Adipose tissue (tissue), 3 donors: ENCODE results near the gene TXNRD1. TPM values are rescaled to one million over a fixed set of nuclear protein-coding genes. Genes with fewer than 3 reads are reported as not detected.
"Not testable (repeated sequence)": the region's sequence is repeated elsewhere in the genome, so short reads cannot be mapped to it uniquely, and the experiment has no call there.

ENCODE experiments used
- H3K27ac ChIP-seq: one replicate; pipeline ENCODE4 v1.5.1; 2013; ENCODE audit warnings: low read depth, low read length
- WGBS, 3 donors: extraction: QIAGEN DNeasy Blood & Tissue Kit; methylation state at CpG; one replicate each; pipeline ENCODE4 v1.1.7; 2013; 5-methylcytosine and 5-hydroxymethylcytosine counted together
- polyA plus RNA-seq, 3 donors: library from polyadenylated mRNA; stranded (reverse); fragments of 200-250 nt; gene quantifications; one replicate each; pipeline ENCODE4 v1.2.3, GENCODE V29; 2013
- donor health status: healthy with polysubstance abuse.
- donor health status: Bipolar disorder and iron deficiency.
- donor health status: healthy.

Gene TXNRD1
- polyA plus RNA-seq, 3 donors, result 12.7 to 72.1 (median 44.7) TPM

- 80 to 98% (median 97%) methylated on average over 18 of the region's 18 CpGs for WGBS, 3 donors
- H3K27ac ChIP-seq, result no peak overlapping the region
These were observed 28.0 kb upstream of the TXNRD1 start for GRCh38 chr12:104187446-104188155.

GRCh38 chr12:104188534-104188933, 27.0 kb upstream of the TXNRD1 start:
- H3K27ac ChIP-seq, result no peak overlapping the region
- WGBS, 3 donors, result 96 to 98% (median 98%) methylated on average over 3 of the region's 3 CpGs

GRCh38 chr12:104189915-104190555, 25.5 kb upstream of the TXNRD1 start:
- WGBS, 3 donors, result 89 to 96% (median 93%) methylated on average over 2 of the region's 2 CpGs
- H3K27ac ChIP-seq, result no peak overlapping the region

- WGBS, 3 donors, result 97 to 99% (median 97%) methylated on average over 3 of the region's 3 CpGs
- no peak overlapping the region for H3K27ac ChIP-seq
These were observed 24.9 kb upstream of the TXNRD1 start for GRCh38 chr12:104190641-104191176.

- WGBS, 3 donors, result 58 to 79% (median 58%) methylated on average over 2 of the region's 2 CpGs
These were observed 18.3 kb upstream of the TXNRD1 start for GRCh38 chr12:104197264-104197663.

GRCh38 chr12:104199964-104200363, 15.6 kb upstream of the TXNRD1 start:
- H3K27ac ChIP-seq, result no peak overlapping the region
- 65 to 84% (median 82%) methylated on average over 2 of the region's 2 CpGs for WGBS, 3 donors

More at GRCh38 chr12:104197264-104197663, 18.3 kb upstream of the TXNRD1 start:
- no peak overlapping the region for H3K27ac ChIP-seq

- WGBS, 3 donors, result 40 to 47% (median 42%) methylated on average over 3 of the region's 3 CpGs
- H3K27ac ChIP-seq, result no peak overlapping the region
These were observed 14.2 kb upstream of the TXNRD1 start for GRCh38 chr12:104201238-104202001.

- 84 to 90% (median 88%) methylated on average over 19 of the region's 19 CpGs for WGBS, 3 donors
- H3K27ac ChIP-seq, result no peak overlapping the region
These were observed 10.7 kb upstream of the TXNRD1 start for GRCh38 chr12:104204690-104205480.

GRCh38 chr12:104207416-104208205, 8.0 kb upstream of the TXNRD1 start:
- 80 to 87% (median 85%) methylated on average over 8 of the region's 8 CpGs for WGBS, 3 donors

GRCh38 chr12:104212516-104212915, 3.1 kb upstream of the TXNRD1 start:
- no peak overlapping the region for H3K27ac ChIP-seq
- WGBS, 3 donors, result 83 to 95% (median 89%) methylated on average over 4 of the region's 4 CpGs

More at GRCh38 chr12:104207416-104208205, 8.0 kb upstream of the TXNRD1 start:
- no peak overlapping the region for H3K27ac ChIP-seq

GRCh38 chr12:104213952-104214351, 1.6 kb upstream of the TXNRD1 start:
- H3K27ac ChIP-seq, result no peak overlapping the region
- 79 to 83% (median 80%) methylated on average over 2 of the region's 2 CpGs for WGBS, 3 donors

GRCh38 chr12:104216521-104216924, 944 bp downstream of the TXNRD1 start:
- WGBS, 3 donors, result 97 to 100% (median 100%) methylated on average over 1 of the region's 1 CpG

GRCh38 chr12:104218506-104218905, 2.9 kb downstream of the TXNRD1 start:
- WGBS, 3 donors, result 95 to 98% (median 97%) methylated on average over 2 of the region's 2 CpGs
- not testable (repeated sequence) for H3K27ac ChIP-seq

More at GRCh38 chr12:104216521-104216924, 944 bp downstream of the TXNRD1 start:
- H3K27ac ChIP-seq, result no peak overlapping the region

GRCh38 chr12:104218935-104219334, 3.4 kb downstream of the TXNRD1 start:
- WGBS, 3 donors, result 93 to 100% (median 97%) methylated on average over 1 of the region's 1 CpG
- no peak overlapping the region for H3K27ac ChIP-seq

- 14 to 33% (median 28%) methylated on average over 4 of the region's 4 CpGs for WGBS, 3 donors
- peak overlapping the region; percentile 60 for H3K27ac ChIP-seq
These were observed 3.8 kb downstream of the TXNRD1 start for GRCh38 chr12:104219361-104219892.

GRCh38 chr12:104219908-104220404, 4.4 kb downstream of the TXNRD1 start:
- peak overlapping the region; percentile 60 for H3K27ac ChIP-seq
- 31 to 36% (median 34%) methylated on average over 4 of the region's 4 CpGs for WGBS, 3 donors

GRCh38 chr12:104220931-104221330, 5.4 kb downstream of the TXNRD1 start:
- WGBS, 3 donors, result 92 to 98% (median 96%) methylated on average over 6 of the region's 6 CpGs
- no peak overlapping the region for H3K27ac ChIP-seq
